A549 (cell line): ENCODE measurements around the gene UTRN. TPM values are rescaled to one million over a fixed set of nuclear protein-coding genes. Genes with fewer than 3 reads are reported as not detected.

Source experiments
- ATAC-seq, 2 experiments: fragments of 200-7000 bp in 1 of 2; fragments of >200 bp in 1 of 2; cut with Nextera tagmentation in 1 of 2; cut with Tn5 transposase in 1 of 2; 3 replicates each; pipeline versions ENCODE4 v1.8.0 to v1.9.1; 2018 to 2020; ENCODE audit warnings: mild to moderate bottlenecking in 1 of 2, moderate library complexity in 1 of 2
- CTCF ChIA-PET: fragments of 300-600 bp; sonication (Branson Sonifier 250); formaldehyde crosslinking; extraction: SDS; loops from one replicate; lab custom pipeline; 2021; ENCODE audit warnings: antibody characterized with exemption, inconsistent platforms; lab: Yijun Ruan, JAX
- POLR2A ChIA-PET: fragments of 350-600 bp; formaldehyde crosslinking; extraction: SDS; loops from one replicate; lab custom pipeline; 2021; ENCODE audit warnings: antibody characterized with exemption, inconsistent platforms; lab: Yijun Ruan, JAX
- DNase-seq, 2 experiments: peaks; one replicate each; pipeline versions ENCODE4 v3.0.0 to v3.0.0-alpha.2; 2011 to 2016; ENCODE audit warnings: low read depth in 1 of 2, low spot score in 1 of 2
- FAIRE-seq: peaks from 2 replicates; lab custom pipeline; 2011; peaks lifted over from hg19 to GRCh38; lab: Jason Lieb, UNC
- H3K27ac ChIP-seq, 2 experiments: fragments of >200 bp; sonication (Bioruptor Twin); formaldehyde crosslinking; 3 replicates each; pipeline ENCODE4 v1.5.1; 2016 to 2017
- H3K4me1 ChIP-seq: fragments of >200 bp; sonication (Bioruptor Twin); formaldehyde crosslinking; 3 replicates; pipeline ENCODE4 v1.6.1; 2016
- H3K4me2 ChIP-seq: fragments of >200 bp; sonication (Bioruptor Twin); formaldehyde crosslinking; 3 replicates; pipeline ENCODE4 v1.6.1; 2016
- H3K4me3 ChIP-seq: fragments of >200 bp; sonication (Bioruptor Twin); formaldehyde crosslinking; 3 replicates; pipeline ENCODE4 v1.5.1; 2016
- H3K9me3 ChIP-seq: fragments of >200 bp; sonication (Bioruptor Twin); formaldehyde crosslinking; 3 replicates; pipeline ENCODE4 v1.6.1; 2016
- BHLHE40 ChIP-seq: IDR thresholded peaks from 2 replicates; pipeline ENCODE4 v1.6.1; 2012; ENCODE audit warnings: low read depth, low read length, inconsistent platforms
- CBX8 ChIP-seq: fragments of 200-600 bp; sonication (generic); IDR thresholded peaks from 2 replicates; pipeline ENCODE4 v1.6.1; 2016
- CHD4 ChIP-seq: fragments of 200-600 bp; sonication (generic); IDR thresholded peaks from 2 replicates; pipeline ENCODE4 v1.6.1; 2016; ENCODE audit warnings: antibody characterized with exemption, mild to moderate bottlenecking, borderline replicate concordance
- EP300 ChIP-seq, 2 experiments: fragments of >200 bp; sonication (Bioruptor Twin); formaldehyde crosslinking; IDR thresholded peaks; 2 replicates in 1 of 2; 3 replicates in 1 of 2; pipeline ENCODE4 v1.6.1; 2016 to 2017
- FOSB ChIP-seq: fragments of 250-450 bp; sonication (Bioruptor Pico); IDR thresholded peaks from 2 replicates; pipeline ENCODE4 v1.5.0; 2020; ENCODE audit warnings: mild to moderate bottlenecking, moderate library complexity
- FOSL2 ChIP-seq, 2 experiments: fragments of 450-650 bp in 1 of 2; fragments of >200 bp in 1 of 2; sonication (Bioruptor Twin) in 1 of 2; formaldehyde crosslinking; IDR thresholded peaks; 2 replicates each; pipeline versions ENCODE4 v1.5.0 to v1.6.1; 2016 to 2020; ENCODE audit warnings: mild to moderate bottlenecking in 1 of 2, moderate library complexity in 1 of 2
- GATA3 ChIP-seq: IDR thresholded peaks from 2 replicates; pipeline ENCODE4 v1.6.1; 2012; ENCODE audit warnings: borderline replicate concordance
- HOXB13 ChIP-seq: fragments of 250-450 bp; sonication (Bioruptor Pico); IDR thresholded peaks from 2 replicates; pipeline ENCODE4 v1.5.0; 2020; ENCODE audit warnings: low read depth, mild to moderate bottlenecking, moderate library complexity
- KDM1A ChIP-seq: fragments of 200-600 bp; sonication (generic); IDR thresholded peaks from 2 replicates; pipeline ENCODE4 v1.6.1; 2016; ENCODE audit warnings: low read depth, mild to moderate bottlenecking
- KDM5A ChIP-seq: fragments of 200-600 bp; sonication (generic); IDR thresholded peaks from 2 replicates; pipeline ENCODE4 v1.6.1; 2016; ENCODE audit warnings: antibody characterized with exemption, mild to moderate bottlenecking
- NPAS2 ChIP-seq: fragments of 250-450 bp; sonication (Bioruptor Pico); IDR thresholded peaks from 2 replicates; pipeline ENCODE4 v1.8.0; 2022; ENCODE audit warnings: mild to moderate bottlenecking, moderate library complexity, borderline replicate concordance
- PHF8 ChIP-seq: fragments of 200-600 bp; sonication (generic); IDR thresholded peaks from 2 replicates; pipeline ENCODE4 v1.6.1; 2016; ENCODE audit warnings: low read depth, mild to moderate bottlenecking, antibody characterized with exemption, moderate library complexity, borderline replicate concordance
- POLR2A ChIP-seq: IDR thresholded peaks from 2 replicates; pipeline ENCODE4 v1.6.1; 2012; ENCODE audit warnings: mild to moderate bottlenecking, low read length
- RAD21 ChIP-seq, 2 experiments: fragments of >200 bp in 1 of 2; sonication (Bioruptor Twin) in 1 of 2; formaldehyde crosslinking in 1 of 2; IDR thresholded peaks in 1 of 2; conservative IDR thresholded peaks in 1 of 2; 2 replicates in 1 of 2; 3 replicates in 1 of 2; pipeline ENCODE4 v1.6.1; 2012 to 2018; ENCODE audit warnings: inconsistent platforms in 1 of 2
- RFX5 ChIP-seq: fragments of 450-650 bp; IDR thresholded peaks from 2 replicates; pipeline ENCODE4 v1.7.1; 2014; ENCODE audit warnings: antibody characterized with exemption, mild to moderate bottlenecking, moderate library complexity
- ZFP36 ChIP-seq: fragments of 450-650 bp; IDR thresholded peaks from 2 replicates; pipeline ENCODE4 v1.6.1; 2014; ENCODE audit warnings: borderline replicate concordance; ENCODE audit not compliant: partially characterized antibody
- WGBS: methylation state at CpG from one replicate; pipeline ENCODE4 v1.1.6; 2017; ENCODE audit errors: missing lambda C conversion rate; 5-methylcytosine and 5-hydroxymethylcytosine counted together
- polyA plus RNA-seq, 4 experiments: library from polyadenylated mRNA; depleted of rRNA in 3 of 4; stranded (reverse); fragments of >200 nt; fragmentation: RNase III in 1 of 4; extraction: RNeasy Plus Mini Kit Qiagen cat#74134 plus additional on column Dnase treatment in 1 of 4; gene quantifications; 2 replicates in 3 of 4; 3 replicates in 1 of 4; pipeline ENCODE4 v1.2.3, GENCODE V29; 2011 to 2017
- TF ChIP-seq, protein P1 (sequence below): IDR thresholded peaks from 2 replicates; pipeline ENCODE4 v1.6.1; 2012
- TF ChIP-seq, protein P2 (sequence below): fragments of >200 bp; sonication (Bioruptor Twin); formaldehyde crosslinking; IDR thresholded peaks from 3 replicates; pipeline ENCODE4 v1.6.1; 2016
- TF ChIP-seq, protein P3 (sequence below): IDR thresholded peaks from 2 replicates; pipeline ENCODE4 v1.6.1; 2012
- TF ChIP-seq, protein P4 (sequence below): fragments of 250-450 bp; sonication (Bioruptor Pico); IDR thresholded peaks from 2 replicates; pipeline ENCODE4 v1.5.0; 2020; ENCODE audit warnings: low read depth, mild to moderate bottlenecking, moderate library complexity

UTRN gene
- polyA plus RNA-seq, 2 of the 4 experiments (the other 2 are of a cell fraction) = 10.6 to 20.8 TPM

DNA sequence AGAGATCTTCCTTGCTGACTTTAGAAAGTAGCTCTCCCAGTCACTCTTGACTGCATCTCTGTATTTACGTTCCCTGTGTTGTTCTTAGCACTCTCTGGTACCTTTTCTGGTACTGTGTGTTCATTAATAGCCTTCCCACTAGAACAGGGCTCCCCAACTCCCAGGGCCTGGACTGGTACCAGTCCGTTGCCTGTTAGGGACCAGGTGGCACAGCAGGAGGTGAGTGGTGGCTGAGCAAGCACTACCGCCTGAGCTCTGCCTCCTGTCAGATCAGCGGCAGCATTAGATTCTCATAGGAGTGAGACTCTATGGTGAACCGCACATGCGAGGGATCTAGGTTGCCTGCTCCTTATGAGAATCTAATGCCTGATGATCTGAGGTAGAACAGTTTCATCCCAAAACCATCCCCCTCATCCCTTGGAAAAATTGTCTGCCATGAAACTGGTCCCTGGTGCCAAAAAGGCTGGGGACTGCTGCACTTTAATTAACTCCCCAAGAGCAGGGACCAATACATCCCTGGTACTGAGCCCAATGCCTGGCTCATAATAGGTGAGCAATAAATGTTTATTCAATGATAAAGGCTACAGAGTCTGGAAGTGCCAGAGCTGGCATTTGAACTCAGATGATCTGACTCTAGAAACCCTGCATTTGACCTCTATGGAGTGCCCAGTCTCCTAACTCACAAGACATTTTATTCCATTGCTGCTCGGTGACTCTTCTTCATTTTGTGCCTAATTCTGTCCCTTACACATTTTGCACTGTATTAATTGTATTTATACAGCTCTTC lies 11.0 kb downstream of the UTRN start:
- no peak for FAIRE-seq
- Histone ChIP-seq H3K4me2 (no peak overlapping the region), H3K9me3 (peaks cover 9% of the 10 kb centered on the region; the same call in 2 of the 3 replicates), H3K4me3 (no peak overlapping the region), H3K27ac (no peak overlapping the region), H3K4me1 (peaks cover 23% of the 10 kb centered on the region)
- ATAC-seq = no peak
- 94% methylated on average over 4 of the region's 7 CpGs for WGBS
- no peak for DNase-seq
- ChIA-PET CTCF (interaction anchor here (1.0 kb wide), 1 partner anchor 109 kb away, joined by 4 read pairs; no protein-coding TSS in a partner anchor), POLR2A (no interaction called here)
- no peak for TF ChIP-seq RAD21 (conservative IDR thresholded peaks at IDR 0.05 in 1 of 2, IDR thresholded peaks at IDR 0.05 in 1 of 2)
- TF ChIP-seq GATA3 = no peak
- no peak for TF ChIP-seq RFX5
- TF ChIP-seq EP300 (IDR thresholded peaks at IDR 0.05) = no peak

GRCh38 chr6:144296973-144297372 lies 11.8 kb downstream of the UTRN start:
- TF ChIP-seq, protein P1, sequence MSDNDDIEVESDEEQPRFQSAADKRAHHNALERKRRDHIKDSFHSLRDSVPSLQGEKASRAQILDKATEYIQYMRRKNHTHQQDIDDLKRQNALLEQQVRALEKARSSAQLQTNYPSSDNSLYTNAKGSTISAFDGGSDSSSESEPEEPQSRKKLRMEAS = no peak
- TF ChIP-seq, protein P2, sequence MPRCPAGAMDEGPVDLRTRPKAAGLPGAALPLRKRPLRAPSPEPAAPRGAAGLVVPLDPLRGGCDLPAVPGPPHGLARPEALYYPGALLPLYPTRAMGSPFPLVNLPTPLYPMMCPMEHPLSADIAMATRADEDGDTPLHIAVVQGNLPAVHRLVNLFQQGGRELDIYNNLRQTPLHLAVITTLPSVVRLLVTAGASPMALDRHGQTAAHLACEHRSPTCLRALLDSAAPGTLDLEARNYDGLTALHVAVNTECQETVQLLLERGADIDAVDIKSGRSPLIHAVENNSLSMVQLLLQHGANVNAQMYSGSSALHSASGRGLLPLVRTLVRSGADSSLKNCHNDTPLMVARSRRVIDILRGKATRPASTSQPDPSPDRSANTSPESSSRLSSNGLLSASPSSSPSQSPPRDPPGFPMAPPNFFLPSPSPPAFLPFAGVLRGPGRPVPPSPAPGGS = no peak
- no peak for TF ChIP-seq NPAS2
- TF ChIP-seq, protein P3, sequence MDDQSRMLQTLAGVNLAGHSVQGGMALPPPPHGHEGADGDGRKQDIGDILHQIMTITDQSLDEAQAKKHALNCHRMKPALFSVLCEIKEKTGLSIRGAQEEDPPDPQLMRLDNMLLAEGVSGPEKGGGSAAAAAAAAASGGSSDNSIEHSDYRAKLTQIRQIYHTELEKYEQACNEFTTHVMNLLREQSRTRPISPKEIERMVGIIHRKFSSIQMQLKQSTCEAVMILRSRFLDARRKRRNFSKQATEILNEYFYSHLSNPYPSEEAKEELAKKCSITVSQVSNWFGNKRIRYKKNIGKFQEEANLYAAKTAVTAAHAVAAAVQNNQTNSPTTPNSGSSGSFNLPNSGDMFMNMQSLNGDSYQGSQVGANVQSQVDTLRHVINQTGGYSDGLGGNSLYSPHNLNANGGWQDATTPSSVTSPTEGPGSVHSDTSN = no peak
- TF ChIP-seq FOSL2 (IDR thresholded peaks at IDR 0.05) = no peak
- no peak for TF ChIP-seq FOSL2 (CRISPR knock-in tag; IDR thresholded peaks at IDR 0.05)
- WGBS = 94% methylated on average over 2 of the region's 2 CpGs
- ATAC-seq (no peak), FAIRE-seq (no peak), DNase-seq (no peak)
- Histone ChIP-seq H3K9me3 (peaks cover 9% of the 10 kb centered on the region; the same call in 2 of the 3 replicates), H3K4me1 (peaks cover 23% of the 10 kb centered on the region), H3K4me3 (no peak overlapping the region), H3K4me2 (no peak overlapping the region), H3K27ac (no peak overlapping the region)
- ChIA-PET CTCF (interaction anchor here (1.0 to 1.5 kb wide), 2 partner anchors 16 to 109 kb away, joined by 4 read pairs; no protein-coding TSS in a partner anchor), POLR2A (no interaction called here)

DNA sequence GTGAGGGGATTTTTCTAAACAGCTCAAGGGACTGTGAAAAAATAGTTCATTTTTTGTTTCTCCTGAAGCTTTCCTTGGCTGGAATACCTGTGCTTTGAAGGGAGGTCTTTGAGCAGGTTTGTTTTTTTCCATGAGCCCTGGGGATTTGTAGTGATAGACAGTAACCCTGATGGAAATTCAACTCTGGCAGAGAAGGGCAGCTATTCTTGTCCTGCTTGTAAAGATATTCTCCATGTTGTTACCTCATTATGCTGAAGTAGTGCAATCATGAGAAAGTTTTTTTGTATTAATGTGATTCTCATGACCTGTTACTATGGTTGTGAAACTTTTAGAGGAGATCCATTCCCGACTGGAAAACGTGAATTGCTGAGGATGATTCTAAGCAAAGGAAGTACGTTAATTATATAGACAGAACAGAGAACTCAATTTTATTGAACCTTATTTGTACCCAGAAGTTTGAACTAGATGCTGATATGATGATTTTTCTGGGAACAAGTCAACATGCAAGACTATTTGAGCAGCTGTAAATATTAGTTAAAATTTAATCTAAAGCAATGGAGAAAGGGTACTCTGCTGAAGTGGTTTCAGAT lies 12.5 kb downstream of the UTRN start:
- no peak for TF ChIP-seq BHLHE40
- no peak for TF ChIP-seq CHD4
- no peak for TF ChIP-seq ZFP36
- no peak for TF ChIP-seq HOXB13 (CRISPR knock-in tag)
- TF ChIP-seq FOSB (CRISPR knock-in tag) = no peak
- no peak for TF ChIP-seq POLR2A
- TF ChIP-seq PHF8 = no peak
- no peak for TF ChIP-seq EP300 (IDR thresholded peaks at IDR 0.05)
- no peak for TF ChIP-seq RFX5
- TF ChIP-seq KDM1A = no peak
- TF ChIP-seq KDM5A = no peak
- TF ChIP-seq, protein P4, sequence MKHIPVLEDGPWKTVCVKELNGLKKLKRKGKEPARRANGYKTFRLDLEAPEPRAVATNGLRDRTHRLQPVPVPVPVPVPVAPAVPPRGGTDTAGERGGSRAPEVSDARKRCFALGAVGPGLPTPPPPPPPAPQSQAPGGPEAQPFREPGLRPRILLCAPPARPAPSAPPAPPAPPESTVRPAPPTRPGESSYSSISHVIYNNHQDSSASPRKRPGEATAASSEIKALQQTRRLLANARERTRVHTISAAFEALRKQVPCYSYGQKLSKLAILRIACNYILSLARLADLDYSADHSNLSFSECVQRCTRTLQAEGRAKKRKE = no peak
- TF ChIP-seq CBX8 = no peak
- TF ChIP-seq, all 56 proteins: peak for 0
- H3K4me2 ChIP-seq = no peak overlapping the region
- ATAC-seq (no peak), DNase-seq (no peak), FAIRE-seq (no peak)
- POLR2A ChIA-PET = no interaction called here
- H3K27ac ChIP-seq = no peak overlapping the region
- WGBS = 78% methylated on average over 3 of the region's 3 CpGs
- no peak overlapping the region for H3K4me3 ChIP-seq
- peaks cover 9% of the 10 kb centered on the region; the same call in 2 of the 3 replicates for H3K9me3 ChIP-seq
- CTCF ChIA-PET = interaction anchor here (1.0 to 1.5 kb wide), 2 partner anchors 15 to 108 kb away, joined by 4 read pairs; no protein-coding TSS in a partner anchor
- peaks cover 21% of the 10 kb centered on the region for H3K4me1 ChIP-seq
